ENCODE results near the gene PMPCA. TPM values are rescaled to one million over a fixed set of nuclear protein-coding genes. Genes with fewer than 3 reads are reported as not detected.

The PMPCA gene
- total and polyA plus RNA-seq, 11 donors = 61.5 to 81.8 (median 73.6) TPM

GRCh38 chr9:136441191-136441680 is 30.8 kb downstream of the PMPCA start:
- 88 to 95% (median 91%) methylated on average over 15 of the region's 15 CpGs for WGBS, 4 donors
- H3K27ac ChIP-seq = peak overlapping the region in 1 of 12 donors; percentile 82
- DNase-seq (no peak), ATAC-seq (no peak)
- no peak overlapping the region for H3K4me3 ChIP-seq
- TF ChIP-seq POLR2A (IDR thresholded peaks at IDR 0.05) (no peak), CTCF (IDR thresholded peaks at IDR 0.05) (no peak)
- H3K9me3 ChIP-seq = no peaks in the 10 kb centered on the region
- H3K27me3 ChIP-seq = no peaks in the 10 kb centered on the region
- H3K36me3 ChIP-seq = peaks cover 0 to 63% (median 58%) of the 10 kb centered on the region in 9 donors
- peaks cover 8 to 41% (median 27%) of the 10 kb centered on the region in 12 donors for H3K4me1 ChIP-seq
- intact Hi-C loops (cut with DNase I) = no loop called here

- WGBS, 4 donors = 83 to 88% (median 85%) methylated on average over 14 to 17 of the region's 17 CpGs
- Histone ChIP-seq H3K36me3 (peaks cover 0 to 69% (median 61%) of the 10 kb centered on the region in 9 donors), H3K4me1 (peaks cover 8 to 36% (median 24%) of the 10 kb centered on the region in 12 donors), H3K4me3 (no peak overlapping the region), H3K27me3 (no peaks in the 10 kb centered on the region), H3K9me3 (no peaks in the 10 kb centered on the region), H3K27ac (no peak overlapping the region)
- ATAC-seq = no peak
- intact Hi-C loops (cut with DNase I) = no loop called here
- no peak for DNase-seq
- TF ChIP-seq POLR2A (IDR thresholded peaks at IDR 0.05) (no peak), CTCF (IDR thresholded peaks at IDR 0.05) (no peak)
Measured at GRCh38 chr9:136441681-136442245, 31.3 kb downstream of the PMPCA start.

GRCh38 chr9:136442265-136442664 is 31.8 kb downstream of the PMPCA start:
- Histone ChIP-seq H3K27ac (no peak overlapping the region), H3K36me3 (peaks cover 3 to 74% (median 66%) of the 10 kb centered on the region in 9 donors), H3K4me1 (peaks cover 8 to 31% (median 19%) of the 10 kb centered on the region in 12 donors), H3K27me3 (no peaks in the 10 kb centered on the region), H3K9me3 (no peaks in the 10 kb centered on the region), H3K4me3 (no peak overlapping the region)
- TF ChIP-seq POLR2A (IDR thresholded peaks at IDR 0.05) = no peak
- TF ChIP-seq CTCF (IDR thresholded peaks at IDR 0.05) = no peak
- ATAC-seq (no peak), DNase-seq (no peak)
- WGBS, 4 donors = 80 to 85% (median 84%) methylated on average over 5 of the region's 5 CpGs
- intact Hi-C loops (cut with DNase I) = no loop called here

- WGBS, 4 donors = 93 to 97% (median 94%) methylated on average over 15 of the region's 15 CpGs
- H3K36me3 ChIP-seq = peaks cover 4 to 82% (median 75%) of the 10 kb centered on the region in 9 donors
- H3K4me1 ChIP-seq = peaks cover 3 to 22% (median 11%) of the 10 kb centered on the region in 12 donors
- H3K27me3 ChIP-seq = no peaks in the 10 kb centered on the region
- H3K4me3 ChIP-seq = no peak overlapping the region
- no peak for TF ChIP-seq CTCF (IDR thresholded peaks at IDR 0.05)
- no peak for TF ChIP-seq POLR2A (IDR thresholded peaks at IDR 0.05)
- no peak for ATAC-seq
- H3K9me3 ChIP-seq = no peaks in the 10 kb centered on the region
- H3K27ac ChIP-seq = no peak overlapping the region
- intact Hi-C loops (cut with DNase I) = no loop called here
- no peak for DNase-seq
Measured at GRCh38 chr9:136443087-136443486, 32.6 kb downstream of the PMPCA start.
